AG08396 (cell line): ENCODE data around the gene TMEM72.

Source experiments
- DNase-seq: peaks from one replicate; pipeline ENCODE4 v3.0.0; 2012; ENCODE audit warnings: low spot score, mixed read lengths

The TMEM72 gene

GRCh38 chr10:44955413-44956070 lies 44.4 kb downstream of the TMEM72 start:
- DNase-seq = no peak

GRCh38 chr10:44956226-44956625 lies 45.1 kb downstream of the TMEM72 start:
- DNase-seq = no peak

GRCh38 chr10:44956717-44957706 lies 45.9 kb downstream of the TMEM72 start:
- no peak for DNase-seq

- peak; percentile 68 for DNase-seq
These were observed 47.2 kb downstream of the TMEM72 start for GRCh38 chr10:44958196-44958897.

- no peak for DNase-seq
These were observed 47.7 kb downstream of the TMEM72 start for GRCh38 chr10:44958898-44959246.

- peak; percentile 97 for DNase-seq
These were observed 48.3 kb downstream of the TMEM72 start, which contains the start of gene RASSF4 for GRCh38 chr10:44959247-44960087. TSS of gene RASSF4 (plus strand) at chr10:44959802. CDS start at chr10:44970203, 10,401 bp downstream.

GRCh38 chr10:44960088-44960460 lies 48.9 kb downstream of the TMEM72 start:
- no peak for DNase-seq

GRCh38 chr10:44960482-44961229 lies 49.5 kb downstream of the TMEM72 start:
- no peak for DNase-seq

GRCh38 chr10:44961230-44961571 lies 50.1 kb downstream of the TMEM72 start:
- no peak for DNase-seq

- no peak for DNase-seq
These were observed 51.0 kb downstream of the TMEM72 start for GRCh38 chr10:44961931-44962750.

- no peak for DNase-seq
These were observed 52.0 kb downstream of the TMEM72 start for GRCh38 chr10:44962870-44963738.

- no peak for DNase-seq
These were observed 52.9 kb downstream of the TMEM72 start for GRCh38 chr10:44963772-44964633.

GRCh38 chr10:44965104-44965503 lies 54.0 kb downstream of the TMEM72 start:
- no peak for DNase-seq

GRCh38 chr10:44965651-44966097 lies 54.5 kb downstream of the TMEM72 start:
- DNase-seq = no peak

- DNase-seq = no peak
These were observed 55.1 kb downstream of the TMEM72 start for GRCh38 chr10:44966129-44966815.

- DNase-seq = no peak
These were observed 55.8 kb downstream of the TMEM72 start for GRCh38 chr10:44966816-44967509.

GRCh38 chr10:44967616-44968015 lies 56.5 kb downstream of the TMEM72 start:
- no peak for DNase-seq
